Suppressor macrophage treated with lipopolysaccharide for 1 hour (primary cell): ENCODE data around the gene CSTPP1.
"Not testable (repeated sequence)": the region's sequence is repeated elsewhere in the genome, so short reads cannot be mapped to it uniquely, and the experiment has no call there.

ENCODE experiments used
- DNase-seq, 3 donors: peaks; one replicate each; pipeline ENCODE4 v3.0.0-alpha.2; 2020 to 2022

Gene CSTPP1

DNA sequence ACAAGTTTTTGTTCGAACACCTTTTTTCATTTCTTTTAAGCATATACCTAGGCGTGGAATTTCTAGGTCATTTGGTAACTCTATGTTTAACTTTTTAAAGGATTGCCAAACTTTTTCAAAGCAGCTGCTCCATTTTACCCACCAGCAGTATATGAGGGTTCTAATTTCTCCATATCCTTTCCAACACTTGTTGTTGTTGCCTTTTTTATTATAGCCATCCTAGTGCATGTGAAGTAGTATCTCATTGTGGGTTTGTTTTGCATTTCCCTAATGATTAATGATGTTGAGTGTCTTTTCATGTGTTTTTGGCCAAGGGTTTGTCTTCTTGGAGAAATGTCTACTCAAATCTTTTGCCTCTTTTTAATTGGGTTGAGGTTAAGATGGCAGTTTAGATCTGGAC lies 24.5 kb downstream of the CSTPP1 start:
- DNase-seq: no peak

DNA sequence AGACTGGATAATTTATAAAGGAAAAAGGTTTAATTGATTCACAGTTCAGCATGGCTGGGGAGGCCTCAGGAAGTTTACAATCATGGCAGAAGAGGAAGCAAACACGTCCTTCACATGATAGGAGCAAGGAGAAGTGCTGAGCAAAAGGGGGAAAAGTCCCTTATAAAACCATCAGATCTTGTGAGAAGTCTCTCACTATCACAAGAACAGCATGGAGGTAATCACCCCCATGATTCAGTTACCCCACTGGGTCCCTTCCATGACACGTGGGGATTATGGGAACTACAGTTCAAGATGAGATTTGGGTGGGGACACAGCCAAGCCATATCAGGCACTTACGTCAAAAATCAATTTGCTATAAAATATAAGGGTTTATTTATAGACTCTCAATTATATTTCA lies 25.3 kb downstream of the CSTPP1 start:
- DNase-seq: peak; percentile 56 to 59 (median 56)

DNA sequence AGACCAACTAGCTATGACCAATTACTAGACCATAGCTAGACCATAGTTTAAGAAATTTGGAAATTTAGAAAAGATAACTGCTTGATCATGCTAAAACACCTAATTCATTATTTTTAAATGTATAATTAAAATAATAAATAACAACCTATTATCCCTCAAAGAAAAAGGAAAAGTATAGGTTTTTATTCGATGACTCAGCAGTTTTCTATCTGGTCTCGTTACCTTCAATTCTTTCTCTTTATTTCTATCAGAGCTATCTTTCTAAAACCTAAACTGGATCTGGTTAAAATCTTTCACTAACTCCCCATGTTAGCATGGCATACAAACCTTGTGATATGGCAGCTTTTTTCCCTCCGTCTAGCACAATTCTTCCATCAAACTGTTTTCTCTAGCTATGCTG lies 27.3 kb downstream of the CSTPP1 start:
- DNase-seq: no peak

DNA sequence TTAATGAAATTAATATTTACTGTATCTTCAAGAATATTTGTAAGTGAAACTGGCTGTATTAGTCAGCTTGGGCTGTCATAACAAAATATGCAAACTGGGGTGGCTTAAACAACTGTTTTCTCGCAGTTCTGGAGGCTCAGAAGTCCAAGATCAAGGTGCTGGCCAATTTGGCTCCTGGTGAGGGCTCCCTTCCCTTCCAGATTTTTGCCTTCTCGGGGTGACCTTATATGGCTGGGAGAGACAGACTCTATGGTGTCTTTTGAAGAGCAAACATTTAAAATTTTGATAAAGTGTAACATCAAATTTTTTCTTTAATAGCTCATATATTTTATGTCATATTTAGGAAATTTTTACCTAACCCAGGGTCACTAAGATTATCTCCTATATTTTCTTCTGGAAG lies 30.2 kb downstream of the CSTPP1 start:
- DNase-seq: no peak

GRCh38 chr11:46967962-46968361 lies 31.4 kb downstream of the CSTPP1 start:
- no peak for DNase-seq

DNA sequence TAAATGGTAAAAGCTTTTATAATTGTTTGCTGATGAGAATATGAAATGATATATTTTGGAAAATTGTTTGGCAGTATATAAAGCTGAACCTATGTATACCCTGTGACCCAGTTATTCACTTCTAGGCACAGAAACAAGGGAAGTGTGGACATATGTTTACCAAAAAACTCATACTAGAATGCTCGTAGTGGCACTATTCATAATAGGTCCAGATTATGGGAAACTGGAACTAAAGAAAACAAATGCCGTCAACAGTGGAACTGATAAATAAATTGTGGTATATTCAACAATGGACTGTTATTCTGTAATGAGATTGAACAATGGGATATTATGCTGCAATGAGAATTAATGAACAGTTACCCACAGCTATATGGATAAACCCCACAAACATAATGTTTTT lies 32.8 kb downstream of the CSTPP1 start:
- DNase-seq: no peak

DNA sequence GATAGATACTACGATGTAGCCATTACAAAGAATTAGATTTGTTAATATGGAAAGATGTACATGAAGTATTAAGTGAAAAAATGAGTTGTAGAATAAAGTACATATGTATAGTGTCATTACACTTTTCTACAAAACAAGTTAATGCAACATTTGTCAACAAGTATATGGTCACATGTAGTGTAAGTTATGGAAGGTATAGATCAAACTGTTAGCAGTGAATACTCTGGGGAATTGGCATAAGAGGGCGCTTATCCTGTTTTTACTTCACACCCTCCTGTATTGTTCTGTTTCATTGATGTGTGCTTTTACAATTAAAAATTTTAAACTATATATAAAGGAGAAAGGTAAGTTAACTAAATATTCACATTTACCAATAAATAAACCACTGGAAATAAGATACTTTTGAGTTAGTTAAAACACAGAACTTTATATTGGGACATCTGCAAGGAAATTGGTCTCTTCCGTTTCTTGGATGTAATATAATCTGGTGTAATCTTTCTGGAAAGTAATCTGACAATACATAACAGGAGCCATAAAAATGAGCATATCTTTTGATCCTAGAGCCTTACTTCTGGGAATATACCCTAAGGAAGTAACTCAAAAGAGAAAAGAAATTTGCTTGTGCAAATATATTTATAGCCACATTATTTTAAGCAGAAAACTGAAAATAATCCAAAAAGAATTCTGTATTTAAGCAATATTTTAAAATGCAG lies 34.5 kb downstream of the CSTPP1 start:
- no peak for DNase-seq

DNA sequence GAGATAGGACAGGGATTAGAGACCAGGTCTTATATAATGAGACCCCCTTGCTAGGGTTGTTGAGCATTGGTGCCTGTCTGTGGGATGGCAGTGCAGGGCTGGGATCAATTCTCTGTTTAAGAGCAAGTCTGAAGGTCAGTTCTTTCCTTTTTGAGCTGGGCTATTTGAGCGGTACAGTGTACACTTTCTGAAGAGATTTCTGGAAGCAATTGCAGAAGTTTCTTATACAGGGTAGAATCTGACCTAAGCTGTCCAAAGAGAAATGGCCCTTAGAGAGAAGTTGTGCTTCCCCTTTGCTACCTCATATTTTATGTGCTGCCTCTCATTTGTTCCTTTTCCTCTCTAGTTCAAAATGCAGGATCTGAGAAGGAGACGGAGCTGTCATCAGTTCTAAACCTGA lies 35.8 kb downstream of the CSTPP1 start:
- DNase-seq: peak; percentile 51 to 66 (median 61)

- DNase-seq: no peak
Measured at GRCh38 chr11:46972821-46973220, 36.3 kb downstream of the CSTPP1 start.

GRCh38 chr11:46976182-46976854 lies 39.8 kb downstream of the CSTPP1 start:
- DNase-seq: no peak

- no peak for DNase-seq
Measured at GRCh38 chr11:46977038-46977813, 40.7 kb downstream of the CSTPP1 start.

- DNase-seq: no peak
Measured at GRCh38 chr11:46978005-46978491, 41.5 kb downstream of the CSTPP1 start.

- no peak for DNase-seq
Measured at GRCh38 chr11:46979358-46979757, 42.8 kb downstream of the CSTPP1 start.

DNA sequence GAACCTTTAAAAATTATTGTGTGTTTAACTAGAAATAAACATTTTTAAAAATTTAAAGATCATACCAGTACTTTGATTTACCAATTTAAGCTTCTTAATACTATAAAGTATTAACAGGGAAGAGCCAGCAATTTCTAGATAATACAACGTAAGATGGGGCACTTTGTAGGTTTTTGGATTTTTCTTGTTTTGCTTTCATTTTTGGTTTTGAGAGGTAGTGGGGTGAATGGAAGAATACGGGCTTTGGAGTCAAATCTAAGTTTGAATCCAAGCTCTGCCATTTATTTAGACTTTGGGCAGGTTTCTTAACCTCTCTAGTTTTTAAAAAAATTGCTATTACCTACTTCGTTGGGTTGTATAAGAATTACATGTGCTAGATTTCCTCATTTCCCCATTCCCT lies 44.9 kb downstream of the CSTPP1 start:
- peak in 2 of 3 donors; percentile 4 to 10 for DNase-seq

DNA sequence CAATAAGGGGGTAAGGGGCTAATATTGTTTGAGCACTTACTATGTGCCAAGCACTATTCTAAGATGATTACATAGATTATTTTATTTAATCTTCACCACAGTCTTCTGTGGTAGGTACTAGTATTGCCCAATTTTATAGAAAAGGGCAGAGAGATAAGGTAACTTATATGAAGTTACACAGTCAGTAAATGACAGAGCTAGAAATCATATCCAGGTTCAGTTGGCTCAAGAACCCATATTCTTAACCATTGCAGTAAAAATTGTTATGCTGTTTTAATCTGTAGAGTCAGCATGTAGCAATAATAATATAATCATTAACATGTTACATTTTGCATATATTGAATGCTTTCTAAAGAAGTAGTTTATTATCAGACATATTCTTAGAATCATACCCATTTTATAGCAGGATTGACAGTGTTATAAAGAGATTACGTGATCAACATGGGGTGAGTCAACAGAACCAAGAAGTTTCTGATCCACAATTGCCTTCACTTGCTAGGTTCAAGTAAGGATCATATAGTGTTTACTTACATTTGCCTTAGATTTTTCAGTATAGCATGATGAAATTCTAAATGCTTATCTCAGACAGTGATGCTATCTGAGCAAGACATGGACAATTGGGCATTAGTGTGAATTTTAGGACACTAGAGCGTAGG lies 46.4 kb downstream of the CSTPP1 start:
- no peak for DNase-seq

DNA sequence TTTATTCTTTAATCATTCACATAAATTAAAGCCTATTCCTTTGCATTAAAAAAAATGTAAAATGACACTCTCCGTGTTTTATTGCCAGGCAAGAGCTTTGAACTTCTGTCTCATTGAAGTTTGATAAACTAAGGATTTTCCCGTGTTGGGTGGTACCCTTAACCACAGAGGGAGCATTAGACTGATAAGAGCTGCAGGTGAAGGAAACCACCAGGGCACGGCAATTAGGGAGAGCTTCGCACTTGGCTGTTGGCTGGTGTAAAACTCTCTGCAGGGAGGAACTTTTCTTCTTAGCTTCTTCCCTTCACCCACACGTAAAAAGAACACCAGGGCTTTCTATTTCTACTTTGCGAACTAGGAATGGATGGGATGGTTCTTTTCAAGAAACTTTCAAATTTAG lies 47.0 kb downstream of the CSTPP1 start:
- no peak for DNase-seq

DNA sequence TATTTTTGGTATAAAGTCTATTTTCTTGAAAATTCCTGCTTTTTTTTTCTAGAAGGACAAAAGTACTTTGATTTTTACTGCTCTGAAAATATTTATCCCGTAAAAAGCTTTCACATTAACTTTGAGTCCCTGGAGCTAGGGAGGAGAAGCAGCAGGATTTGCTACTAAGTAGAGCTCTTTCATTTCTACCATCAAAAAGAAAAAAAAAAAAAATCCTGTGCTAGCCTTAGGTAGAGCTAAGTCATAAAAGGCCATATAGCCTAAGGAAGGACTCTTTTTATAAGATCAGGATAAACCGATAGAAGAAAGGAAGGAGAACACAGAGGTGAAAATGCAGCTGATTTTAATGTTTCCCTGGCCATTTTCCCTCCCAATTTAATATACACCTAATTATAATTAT lies 48.0 kb downstream of the CSTPP1 start:
- no peak for DNase-seq

- no peak for DNase-seq
Measured at GRCh38 chr11:46984987-46985386, 48.4 kb downstream of the CSTPP1 start.

- DNase-seq: no peak
Measured at GRCh38 chr11:46987183-46987582, 50.6 kb downstream of the CSTPP1 start.

DNA sequence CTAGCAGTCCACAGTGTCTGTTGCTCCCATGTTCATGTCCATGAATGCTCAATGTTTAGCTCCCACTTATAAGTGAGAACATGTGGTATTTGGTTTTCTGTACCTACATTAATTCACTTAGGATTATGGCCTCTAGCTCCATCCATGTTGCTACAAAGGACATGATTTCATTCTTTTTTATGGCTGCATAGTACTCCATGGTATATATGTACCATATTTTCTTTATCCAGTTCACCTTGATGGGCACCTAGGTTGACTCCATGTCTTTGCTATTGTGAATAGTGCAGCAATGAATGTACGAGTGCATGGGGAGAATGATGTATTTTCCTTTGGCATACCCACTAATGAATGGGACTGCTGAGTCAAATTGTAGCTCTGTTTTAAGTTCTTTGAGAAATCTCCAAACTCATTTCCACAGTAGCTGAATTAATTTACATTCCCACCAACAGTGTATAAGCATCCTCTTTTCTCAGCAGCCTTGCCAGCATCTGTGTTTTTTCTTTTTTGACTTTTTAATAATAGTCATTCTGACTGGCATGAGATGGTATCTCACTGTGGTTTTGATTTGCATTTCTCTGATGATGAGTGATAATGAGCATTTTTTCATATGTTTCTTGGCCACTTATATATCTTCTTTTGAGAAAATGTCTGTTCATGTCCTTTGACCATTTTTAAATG lies 53.4 kb downstream of the CSTPP1 start:
- DNase-seq: not testable (repeated sequence)

DNA sequence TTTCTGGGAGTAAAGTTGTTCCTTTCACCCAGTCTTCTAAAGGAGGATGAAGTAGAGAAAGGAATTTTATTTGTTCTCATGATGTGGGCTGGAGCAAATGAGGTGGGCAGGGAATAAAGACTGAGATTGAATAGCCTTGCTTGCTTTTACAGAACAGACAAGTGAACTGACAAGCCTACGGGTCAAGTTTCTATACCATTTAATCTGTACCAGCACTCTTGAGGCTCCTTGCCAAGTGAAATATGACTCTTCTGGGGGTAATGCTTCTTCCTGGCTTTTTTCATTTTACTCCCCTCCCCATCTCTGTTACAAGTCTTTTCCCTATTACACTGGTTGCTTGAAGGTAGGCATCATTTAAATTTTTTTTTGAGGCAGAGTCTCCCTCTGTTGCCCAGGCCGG lies 54.8 kb downstream of the CSTPP1 start:
- DNase-seq: no peak

GRCh38 chr11:46992386-46992785 lies 55.8 kb downstream of the CSTPP1 start:
- DNase-seq: not testable (repeated sequence)

DNA sequence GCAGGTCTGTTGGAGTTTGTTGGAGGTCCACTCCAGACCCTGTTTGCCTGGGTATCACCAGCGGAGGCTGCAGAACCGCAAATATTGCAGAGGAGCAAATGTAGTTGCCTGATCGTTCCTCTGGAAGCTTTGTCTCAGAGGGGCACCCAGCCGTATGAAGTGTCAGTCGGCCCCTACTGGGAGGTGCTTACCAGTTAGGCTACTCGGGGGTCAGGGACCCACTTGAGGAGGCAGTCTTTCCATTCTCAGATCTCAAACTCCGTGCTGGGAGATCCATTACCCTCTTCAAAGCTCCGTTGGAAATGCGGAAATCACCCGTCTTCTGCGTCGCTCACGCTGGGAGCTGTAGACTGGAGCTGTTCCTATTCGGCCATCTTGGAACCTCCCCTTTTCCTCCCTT lies 61.2 kb downstream of the CSTPP1 start:
- DNase-seq: not testable (repeated sequence)
